Measurements from ENCODE around the gene SETD7.

GRCh38 chr4:139599076-139599475 is 43.1 kb upstream of the SETD7 start:
- TF ChIP-seq POLR2A (IDR thresholded peaks at IDR 0.05) (no peak), CTCF (IDR thresholded peaks at IDR 0.05) (no peak)

All from esophagus squamous epithelium (tissue), 4 donors.